ENCODE results near the gene RIPPLY3. TPM values are rescaled to one million over a fixed set of nuclear protein-coding genes. Genes with fewer than 3 reads are reported as not detected.
A peak's percentile ranks its signal among the peaks of the same experiment; 100 is the strongest.

RIPPLY3 gene
- total and polyA plus RNA-seq, 2 of the 13 experiments (the other 11 are each of a cell fraction or from before 2014, with no cell fraction given): 0.09 to 2.9 TPM

DNA sequence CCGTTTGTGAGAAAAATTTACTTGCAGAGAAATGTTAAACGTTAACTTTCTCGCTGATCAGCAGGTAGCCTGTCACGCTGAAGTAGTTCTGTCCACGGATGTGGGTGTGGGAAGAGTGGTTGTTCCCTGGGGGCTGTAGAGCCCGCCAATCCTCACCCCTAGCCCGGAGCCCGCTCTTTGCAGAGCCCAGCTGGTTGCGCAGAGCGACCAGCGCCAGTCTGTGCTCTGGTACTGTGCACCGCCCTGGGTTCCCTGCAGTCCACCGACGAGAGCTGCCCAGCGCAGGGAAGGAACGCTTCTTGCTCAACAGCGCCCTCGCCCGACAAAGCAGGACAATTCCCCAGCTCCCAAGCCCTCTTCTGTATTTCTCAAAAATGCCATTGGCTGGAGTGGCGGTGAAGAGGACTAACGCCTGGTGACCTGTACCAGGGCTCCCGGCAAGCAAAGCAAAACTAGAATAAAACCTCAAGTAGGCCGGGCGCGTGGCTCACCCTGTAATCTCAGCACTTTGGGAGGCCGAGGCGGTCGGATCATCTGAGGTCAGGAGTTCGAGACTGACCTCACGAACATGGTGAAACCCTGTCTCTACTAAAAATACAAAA lies 3.3 kb downstream of the RIPPLY3 start (continued):
- TF ChIP-seq TFDP1 (CRISPR knock-in tag; IDR thresholded peaks at IDR 0.05; ENCODE audit: borderline replicate concordance) (no peak), SIN3B (IDR thresholded peaks at IDR 0.05; ENCODE audit: low read length) (no peak), HIVEP1 (CRISPR knock-in tag; IDR thresholded peaks at IDR 0.05) (no peak), ZNF772 (CRISPR knock-in tag; IDR thresholded peaks at IDR 0.05) (no peak), SMAD1 (CRISPR knock-in tag; IDR thresholded peaks at IDR 0.05; ENCODE audit: borderline replicate concordance, low read depth) (0 out of 2 replicates have a peak, but pooled peaks have one; percentile 34), ZFAT (CRISPR knock-in tag; conservative IDR thresholded peaks at IDR 0.05) (no peak), ZNF605 (CRISPR knock-in tag; IDR thresholded peaks at IDR 0.05) (peak; percentile 42; the same call in 1 of the 2 replicates), MTF2 (CRISPR knock-in tag; IDR thresholded peaks at IDR 0.05; ENCODE audit: borderline replicate concordance) (no peak), CCAR2 (optimal IDR thresholded peaks at IDR 0.05; ENCODE audit: low read depth, low read length) (no peak), RCOR2 (CRISPR knock-in tag; IDR thresholded peaks at IDR 0.05) (no peak), ARNT2 (CRISPR knock-in tag; IDR thresholded peaks at IDR 0.05; ENCODE audit: low read depth) (0 out of 2 replicates have a peak, but pooled peaks have one; percentile 35), SKIL (CRISPR knock-in tag; IDR thresholded peaks at IDR 0.05; ENCODE audit: borderline replicate concordance) (no peak), RFXAP (CRISPR knock-in tag; IDR thresholded peaks at IDR 0.05; ENCODE audit: borderline replicate concordance) (no peak), BHLHE40 (IDR thresholded peaks at IDR 0.05; ENCODE audit: low read length) (no peak), MEF2D (CRISPR knock-in tag; IDR thresholded peaks at IDR 0.05) (no peak), THYN1 (CRISPR knock-in tag; IDR thresholded peaks at IDR 0.05; ENCODE audit: borderline replicate concordance, low read depth) (no peak), ZNF20 (CRISPR knock-in tag; IDR thresholded peaks at IDR 0.05) (no peak), ATRX (CRISPR knock-in tag; IDR thresholded peaks at IDR 0.05; ENCODE audit: borderline replicate concordance) (no peak), HNRNPUL1 (IDR thresholded peaks at IDR 0.05; ENCODE audit: low read depth, low read length) (no peak)
- TF ChIP-seq, protein P1, sequence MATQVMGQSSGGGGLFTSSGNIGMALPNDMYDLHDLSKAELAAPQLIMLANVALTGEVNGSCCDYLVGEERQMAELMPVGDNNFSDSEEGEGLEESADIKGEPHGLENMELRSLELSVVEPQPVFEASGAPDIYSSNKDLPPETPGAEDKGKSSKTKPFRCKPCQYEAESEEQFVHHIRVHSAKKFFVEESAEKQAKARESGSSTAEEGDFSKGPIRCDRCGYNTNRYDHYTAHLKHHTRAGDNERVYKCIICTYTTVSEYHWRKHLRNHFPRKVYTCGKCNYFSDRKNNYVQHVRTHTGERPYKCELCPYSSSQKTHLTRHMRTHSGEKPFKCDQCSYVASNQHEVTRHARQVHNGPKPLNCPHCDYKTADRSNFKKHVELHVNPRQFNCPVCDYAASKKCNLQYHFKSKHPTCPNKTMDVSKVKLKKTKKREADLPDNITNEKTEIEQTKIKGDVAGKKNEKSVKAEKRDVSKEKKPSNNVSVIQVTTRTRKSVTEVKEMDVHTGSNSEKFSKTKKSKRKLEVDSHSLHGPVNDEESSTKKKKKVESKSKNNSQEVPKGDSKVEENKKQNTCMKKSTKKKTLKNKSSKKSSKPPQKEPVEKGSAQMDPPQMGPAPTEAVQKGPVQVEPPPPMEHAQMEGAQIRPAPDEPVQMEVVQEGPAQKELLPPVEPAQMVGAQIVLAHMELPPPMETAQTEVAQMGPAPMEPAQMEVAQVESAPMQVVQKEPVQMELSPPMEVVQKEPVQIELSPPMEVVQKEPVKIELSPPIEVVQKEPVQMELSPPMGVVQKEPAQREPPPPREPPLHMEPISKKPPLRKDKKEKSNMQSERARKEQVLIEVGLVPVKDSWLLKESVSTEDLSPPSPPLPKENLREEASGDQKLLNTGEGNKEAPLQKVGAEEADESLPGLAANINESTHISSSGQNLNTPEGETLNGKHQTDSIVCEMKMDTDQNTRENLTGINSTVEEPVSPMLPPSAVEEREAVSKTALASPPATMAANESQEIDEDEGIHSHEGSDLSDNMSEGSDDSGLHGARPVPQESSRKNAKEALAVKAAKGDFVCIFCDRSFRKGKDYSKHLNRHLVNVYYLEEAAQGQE (IDR thresholded peaks at IDR 0.05; ENCODE audit: borderline replicate concordance in 1 of 2, low read depth in 1 of 2, low read length in 2 of 2): no peak
- TF ChIP-seq, protein P2, sequence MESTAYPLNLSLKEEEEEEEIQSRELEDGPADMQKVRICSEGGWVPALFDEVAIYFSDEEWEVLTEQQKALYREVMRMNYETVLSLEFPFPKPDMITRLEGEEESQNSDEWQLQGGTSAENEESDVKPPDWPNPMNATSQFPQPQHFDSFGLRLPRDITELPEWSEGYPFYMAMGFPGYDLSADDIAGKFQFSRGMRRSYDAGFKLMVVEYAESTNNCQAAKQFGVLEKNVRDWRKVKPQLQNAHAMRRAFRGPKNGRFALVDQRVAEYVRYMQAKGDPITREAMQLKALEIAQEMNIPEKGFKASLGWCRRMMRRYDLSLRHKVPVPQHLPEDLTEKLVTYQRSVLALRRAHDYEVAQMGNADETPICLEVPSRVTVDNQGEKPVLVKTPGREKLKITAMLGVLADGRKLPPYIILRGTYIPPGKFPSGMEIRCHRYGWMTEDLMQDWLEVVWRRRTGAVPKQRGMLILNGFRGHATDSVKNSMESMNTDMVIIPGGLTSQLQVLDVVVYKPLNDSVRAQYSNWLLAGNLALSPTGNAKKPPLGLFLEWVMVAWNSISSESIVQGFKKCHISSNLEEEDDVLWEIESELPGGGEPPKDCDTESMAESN (CRISPR knock-in tag; conservative IDR thresholded peaks at IDR 0.05): peak; percentile 69; the same call in 1 of the 2 replicates

All from HepG2 (cell line).